Endodermal cell (in vitro differentiated cells): ENCODE results near the gene TCP11L2. TPM values are rescaled to one million over a fixed set of nuclear protein-coding genes. Genes with fewer than 3 reads are reported as not detected.

Experiments used
- DNase-seq: peaks from one replicate; pipeline ENCODE4 v3.0.0-alpha.2; 2017
- H3K27ac ChIP-seq: 2 replicates; pipeline ENCODE4 v1.5.1; 2013; ENCODE audit warnings: mild to moderate bottlenecking, low read depth, low read length, moderate library complexity
- H3K27me3 ChIP-seq: 2 replicates; pipeline ENCODE4 v1.6.1; 2013; ENCODE audit warnings: mild to moderate bottlenecking, low read length, moderate library complexity; ENCODE audit not compliant: insufficient read depth, control insufficient read depth, poor library complexity, severe bottlenecking
- H3K36me3 ChIP-seq: 2 replicates; pipeline ENCODE4 v1.7.0; 2013; ENCODE audit warnings: mild to moderate bottlenecking, low read length, moderate library complexity; ENCODE audit not compliant: control insufficient read depth, insufficient read depth
- H3K4me1 ChIP-seq: one replicate; pipeline ENCODE4 v1.7.0; 2013; ENCODE audit warnings: low read length; ENCODE audit not compliant: control insufficient read depth, insufficient read depth
- H3K4me3 ChIP-seq: 2 replicates; pipeline ENCODE4 v1.5.1; 2013; ENCODE audit warnings: mild to moderate bottlenecking, low read length, moderate library complexity
- H3K9ac ChIP-seq: 2 replicates; pipeline ENCODE4 v1.6.1; 2013; ENCODE audit warnings: mild to moderate bottlenecking, low read length, moderate library complexity; ENCODE audit not compliant: poor library complexity, severe bottlenecking; ENCODE audit errors: extremely low read depth
- H3K9me3 ChIP-seq: 2 replicates; pipeline ENCODE4 v1.6.1; 2013; ENCODE audit warnings: mild to moderate bottlenecking, low read length, moderate library complexity; ENCODE audit not compliant: control insufficient read depth
- H3K27ac Mint-ChIP-seq: 2 replicates; pipeline ENCODE4 v1.8.0; 2020; ENCODE audit warnings: mixed read lengths
- H3K27me3 Mint-ChIP-seq: 2 replicates; pipeline ENCODE4 v1.8.0; 2021; ENCODE audit warnings: mild to moderate bottlenecking, mixed read lengths; ENCODE audit not compliant: insufficient read depth
- H3K36me3 Mint-ChIP-seq: 2 replicates; pipeline ENCODE4 v1.8.0; 2020; ENCODE audit warnings: low read depth, mixed read lengths
- H3K4me1 Mint-ChIP-seq: 2 replicates; pipeline ENCODE4 v1.8.0; 2020; ENCODE audit warnings: mixed read lengths
- H3K4me3 Mint-ChIP-seq: 2 replicates; pipeline ENCODE4 v1.8.0; 2020; ENCODE audit warnings: mild to moderate bottlenecking, moderate library complexity, mixed read lengths
- H3K9me3 Mint-ChIP-seq: 2 replicates; pipeline ENCODE4 v1.8.0; 2020; ENCODE audit warnings: mild to moderate bottlenecking, mixed read lengths
- WGBS, 2 experiments: methylation state at CpG; one replicate each; pipeline versions ENCODE4 v1.1.5 to v1.1.7; 2013; ENCODE audit warnings: missing lambda C conversion rate in 2 of 2, mixed read lengths in 1 of 2; ENCODE audit not compliant: insufficient coverage in 1 of 2, insufficient read length in 1 of 2; 5-methylcytosine and 5-hydroxymethylcytosine counted together
- total RNA-seq, 2 donors: library from RNA; stranded (reverse); fragmentation: NEBNext Ultra II Directional in 1 of 2; extraction: Animal tissue kit (Norgen Biotek cat#: 25700) in 1 of 2; gene quantifications; 2 replicates in 1 of 2; 3 replicates in 1 of 2; pipeline ENCODE4 v1.2.1, GENCODE V29; 2021
- TF ChIP-seq, protein P1 (sequence below): fragments of 200-600 bp; sonication (generic); conservative IDR thresholded peaks from 2 replicates; pipeline ENCODE4 v1.5.0; 2021; ENCODE audit warnings: antibody characterized with exemption, mild to moderate bottlenecking

TCP11L2 gene
- total RNA-seq, 2 donors from 2014 or later, result 7.8 to 15.3 TPM

- H3K36me3 ChIP-seq, result no peaks in the 10 kb centered on the region
- TF ChIP-seq, protein P1, sequence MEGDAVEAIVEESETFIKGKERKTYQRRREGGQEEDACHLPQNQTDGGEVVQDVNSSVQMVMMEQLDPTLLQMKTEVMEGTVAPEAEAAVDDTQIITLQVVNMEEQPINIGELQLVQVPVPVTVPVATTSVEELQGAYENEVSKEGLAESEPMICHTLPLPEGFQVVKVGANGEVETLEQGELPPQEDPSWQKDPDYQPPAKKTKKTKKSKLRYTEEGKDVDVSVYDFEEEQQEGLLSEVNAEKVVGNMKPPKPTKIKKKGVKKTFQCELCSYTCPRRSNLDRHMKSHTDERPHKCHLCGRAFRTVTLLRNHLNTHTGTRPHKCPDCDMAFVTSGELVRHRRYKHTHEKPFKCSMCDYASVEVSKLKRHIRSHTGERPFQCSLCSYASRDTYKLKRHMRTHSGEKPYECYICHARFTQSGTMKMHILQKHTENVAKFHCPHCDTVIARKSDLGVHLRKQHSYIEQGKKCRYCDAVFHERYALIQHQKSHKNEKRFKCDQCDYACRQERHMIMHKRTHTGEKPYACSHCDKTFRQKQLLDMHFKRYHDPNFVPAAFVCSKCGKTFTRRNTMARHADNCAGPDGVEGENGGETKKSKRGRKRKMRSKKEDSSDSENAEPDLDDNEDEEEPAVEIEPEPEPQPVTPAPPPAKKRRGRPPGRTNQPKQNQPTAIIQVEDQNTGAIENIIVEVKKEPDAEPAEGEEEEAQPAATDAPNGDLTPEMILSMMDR, result peak; percentile 36
- no peaks in the 10 kb centered on the region for H3K27me3 ChIP-seq
- Mint-ChIP-seq H3K4me1 (peaks cover 26% of the 10 kb centered on the region), H3K27ac (peak overlapping the region; percentile 84), H3K36me3 (no peaks in the 10 kb centered on the region), H3K4me3 (peak overlapping the region; percentile 80), H3K9me3 (no peaks in the 10 kb centered on the region), H3K27me3 (no peaks in the 10 kb centered on the region)
- 10 to 93% methylated on average over 2 to 28 of the region's 28 CpGs for WGBS, 2 experiments
- H3K9ac ChIP-seq, result peak overlapping the region; percentile 97
- H3K4me1 ChIP-seq, result peaks cover 3% of the 10 kb centered on the region
- peak overlapping the region; percentile 91 for H3K4me3 ChIP-seq
- H3K9me3 ChIP-seq, result no peaks in the 10 kb centered on the region
- peak; percentile 97 for DNase-seq
- peak overlapping the region; percentile 100 for H3K27ac ChIP-seq
These were observed 778 bp downstream of the TCP11L2 start for GRCh38 chr12:106303202-106303820.

DNA sequence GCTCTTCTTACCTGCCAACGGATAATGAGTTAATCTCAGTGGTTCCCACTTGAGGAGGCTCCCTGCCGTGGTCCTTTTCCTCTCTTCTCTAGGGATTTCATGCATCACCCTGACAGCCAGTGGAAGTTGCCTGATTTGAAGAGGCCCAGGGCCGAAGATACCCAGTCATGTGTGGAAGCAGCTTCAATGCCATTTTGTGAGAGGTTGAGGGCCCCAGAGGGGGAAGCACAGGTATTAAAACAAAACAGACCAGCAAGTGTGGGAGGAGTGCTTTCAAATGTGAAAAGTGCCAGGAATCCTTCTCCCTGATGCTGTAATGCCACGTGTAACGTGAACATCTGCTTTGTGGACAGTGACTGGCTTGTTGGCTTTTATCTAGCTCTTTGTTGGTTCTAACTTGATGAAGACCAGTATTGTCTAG lies 1.5 kb downstream of the TCP11L2 start:
- Mint-ChIP-seq H3K27ac (peak overlapping the region; percentile 56), H3K4me3 (peak overlapping the region; percentile 80)
- H3K27ac ChIP-seq, result no peak overlapping the region

GRCh38 chr12:106304797-106305196 lies 2.3 kb downstream of the TCP11L2 start:
- peak; percentile 30 for DNase-seq
- 75 to 94% methylated on average over 2 to 6 of the region's 6 CpGs for WGBS, 2 experiments
- Mint-ChIP-seq H3K4me3 (no peak overlapping the region), H3K36me3 (no peaks in the 10 kb centered on the region), H3K27me3 (no peaks in the 10 kb centered on the region), H3K4me1 (peaks cover 28% of the 10 kb centered on the region), H3K27ac (no peak overlapping the region), H3K9me3 (no peaks in the 10 kb centered on the region)
- H3K9me3 ChIP-seq, result no peaks in the 10 kb centered on the region
- H3K27me3 ChIP-seq, result no peaks in the 10 kb centered on the region
- TF ChIP-seq, protein P1, result no peak
- no peak overlapping the region for H3K4me3 ChIP-seq
- no peak overlapping the region for H3K9ac ChIP-seq
- no peak overlapping the region for H3K27ac ChIP-seq
- H3K4me1 ChIP-seq, result peaks cover 3% of the 10 kb centered on the region
- no peaks in the 10 kb centered on the region for H3K36me3 ChIP-seq

More for the DNA sequence above, 1.5 kb downstream of the TCP11L2 start:
- Mint-ChIP-seq H3K9me3 (no peaks in the 10 kb centered on the region), H3K36me3 (no peaks in the 10 kb centered on the region), H3K27me3 (no peaks in the 10 kb centered on the region), H3K4me1 (peaks cover 26% of the 10 kb centered on the region)
- DNase-seq, result peak; percentile 63
- TF ChIP-seq, protein P1, result no peak
- WGBS, 2 experiments, result 64 to 66% methylated on average over 4 to 5 of the region's 5 CpGs
- Histone ChIP-seq H3K4me3 (no peak overlapping the region), H3K4me1 (peaks cover 3% of the 10 kb centered on the region), H3K9me3 (no peaks in the 10 kb centered on the region), H3K36me3 (no peaks in the 10 kb centered on the region), H3K9ac (no peak overlapping the region), H3K27me3 (no peaks in the 10 kb centered on the region)
